T follicular helper cell (primary cell): ENCODE results near the gene CHCHD1.
"Not testable (repeated sequence)": the region's sequence is repeated elsewhere in the genome, so short reads cannot be mapped to it uniquely, and the experiment has no call there.

Experiments
- DNase-seq: peaks from one replicate; pipeline ENCODE4 v3.0.0-alpha.2; 2020; ENCODE audit warnings: low read depth

Gene CHCHD1

DNA sequence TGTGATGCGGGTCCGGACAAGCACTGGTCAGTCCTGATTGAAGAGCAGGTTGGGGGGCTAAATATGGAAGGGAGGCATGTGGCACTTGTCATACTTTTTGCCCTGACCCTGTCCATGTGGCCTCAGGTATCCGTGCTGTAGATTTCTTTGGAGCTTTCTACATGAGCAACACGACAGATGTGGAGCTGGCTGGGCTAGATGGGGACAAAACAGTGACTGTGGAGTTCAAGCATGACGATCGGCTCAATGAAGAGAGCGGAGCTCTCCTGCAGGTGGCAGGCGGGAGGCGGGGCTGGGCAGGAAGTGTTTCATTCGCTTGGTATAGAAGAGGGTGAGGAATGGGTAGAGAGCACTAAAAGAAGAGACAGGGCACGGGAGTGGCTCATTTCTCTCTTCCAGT is 13.0 kb upstream of the CHCHD1 start:
- peak; percentile 57 for DNase-seq

DNA sequence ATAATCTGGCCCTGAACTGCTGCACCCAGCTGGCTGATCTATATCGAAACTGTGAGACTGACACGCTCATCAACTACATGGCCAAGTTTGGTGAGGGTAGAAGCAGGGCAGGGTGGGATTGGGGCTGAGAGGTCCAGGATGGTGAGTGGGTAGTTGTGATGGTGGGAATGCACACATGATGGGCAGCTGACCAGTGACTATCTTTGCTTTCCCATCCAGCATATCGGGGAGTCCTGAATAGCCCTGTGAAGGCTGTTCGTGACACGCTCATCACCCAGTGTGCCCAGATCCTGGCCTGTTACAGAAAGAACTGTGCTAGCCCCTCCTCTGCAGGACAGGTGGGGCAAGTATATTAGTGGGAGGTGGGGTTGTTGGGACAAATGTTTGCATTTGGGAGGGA is 12.5 kb upstream of the CHCHD1 start:
- no peak for DNase-seq

DNA sequence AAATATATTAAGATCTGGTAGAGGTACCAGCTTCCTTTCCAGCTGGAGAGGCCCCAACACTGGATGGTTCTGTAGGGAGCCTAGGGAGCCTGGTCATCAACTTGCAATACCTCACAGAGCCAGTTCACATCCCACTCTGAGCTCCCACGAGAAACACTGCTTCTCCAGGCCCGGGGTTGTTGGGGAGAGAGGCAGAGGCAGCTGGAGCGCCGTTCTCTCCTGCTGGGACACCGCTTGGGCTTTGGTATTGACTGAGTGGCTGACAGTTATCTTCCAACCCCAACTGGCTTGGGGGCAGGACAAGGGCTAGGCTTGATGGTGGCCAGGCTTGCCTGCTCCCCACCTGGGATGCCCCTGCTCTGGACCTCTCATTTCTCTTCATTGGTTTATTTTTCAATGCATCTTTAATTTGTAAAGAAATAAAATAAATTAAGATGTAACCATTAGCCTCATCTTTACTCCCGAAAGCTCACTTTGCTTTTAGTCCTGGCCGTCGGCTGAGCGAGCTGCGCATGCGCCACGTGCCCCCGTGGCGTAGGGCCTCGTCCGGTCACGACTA is 10.0 kb upstream of the CHCHD1 start:
- peak; percentile 52 for DNase-seq

DNA sequence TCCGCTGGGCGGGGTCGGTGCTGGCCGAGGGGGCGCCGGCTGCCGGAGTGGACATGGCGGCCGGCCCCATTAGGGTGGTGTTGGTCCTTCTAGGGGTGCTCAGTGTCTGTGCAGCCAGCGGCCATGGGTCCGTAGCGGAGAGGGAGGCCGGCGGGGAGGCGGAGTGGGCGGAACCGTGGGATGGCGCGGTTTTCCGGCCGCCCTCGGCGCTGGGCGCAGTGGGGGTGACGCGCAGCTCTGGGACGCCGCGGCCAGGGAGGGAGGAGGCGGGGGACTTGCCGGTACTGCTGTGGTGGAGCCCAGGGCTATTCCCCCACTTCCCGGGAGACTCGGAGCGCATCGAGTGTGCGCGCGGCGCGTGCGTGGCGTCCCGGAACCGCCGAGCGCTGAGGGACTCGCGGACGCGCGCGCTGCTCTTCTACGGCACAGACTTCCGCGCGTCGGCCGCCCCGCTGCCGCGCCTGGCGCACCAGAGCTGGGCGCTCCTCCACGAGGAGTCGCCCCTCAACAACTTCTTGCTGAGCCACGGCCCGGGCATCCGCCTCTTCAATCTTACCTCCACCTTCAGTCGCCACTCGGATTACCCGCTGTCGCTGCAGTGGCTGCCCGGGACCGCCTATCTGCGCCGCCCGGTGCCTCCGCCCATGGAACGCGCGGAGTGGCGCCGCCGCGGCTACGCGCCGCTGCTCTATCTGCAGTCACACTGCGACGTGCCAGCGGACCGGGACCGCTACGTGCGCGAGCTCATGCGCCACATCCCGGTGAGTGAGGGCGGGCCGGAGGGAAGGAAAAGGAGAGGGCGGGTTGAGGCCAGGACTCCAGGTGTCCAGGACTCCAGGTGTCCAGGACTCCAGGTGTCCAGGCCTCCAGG is 9.3 kb upstream of the CHCHD1 start:
- DNase-seq = peak; percentile 66

DNA sequence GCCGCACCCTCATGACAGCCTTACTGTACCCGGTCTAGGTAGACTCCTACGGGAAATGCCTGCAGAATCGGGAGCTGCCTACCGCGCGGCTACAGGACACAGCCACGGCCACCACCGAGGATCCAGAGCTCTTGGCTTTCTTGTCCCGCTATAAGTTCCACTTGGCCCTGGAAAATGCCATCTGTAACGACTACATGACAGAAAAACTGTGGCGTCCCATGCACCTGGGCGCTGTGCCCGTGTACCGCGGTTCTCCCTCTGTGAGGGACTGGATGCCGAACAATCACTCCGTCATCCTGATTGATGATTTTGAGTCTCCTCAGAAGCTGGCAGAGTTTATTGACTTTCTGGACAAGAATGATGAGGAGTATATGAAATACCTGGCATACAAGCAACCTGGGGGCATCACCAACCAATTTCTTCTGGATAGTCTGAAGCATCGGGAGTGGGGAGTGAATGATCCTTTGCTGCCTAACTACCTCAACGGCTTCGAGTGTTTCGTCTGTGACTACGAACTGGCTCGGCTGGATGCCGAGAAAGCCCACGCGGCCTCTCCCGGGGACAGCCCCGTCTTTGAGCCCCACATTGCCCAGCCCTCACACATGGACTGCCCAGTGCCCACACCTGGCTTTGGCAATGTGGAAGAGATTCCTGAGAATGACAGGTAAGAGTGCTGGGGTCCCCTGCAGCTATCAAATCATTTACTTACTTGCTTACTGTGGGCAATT is 8.5 kb upstream of the CHCHD1 start:
- no peak for DNase-seq

DNA sequence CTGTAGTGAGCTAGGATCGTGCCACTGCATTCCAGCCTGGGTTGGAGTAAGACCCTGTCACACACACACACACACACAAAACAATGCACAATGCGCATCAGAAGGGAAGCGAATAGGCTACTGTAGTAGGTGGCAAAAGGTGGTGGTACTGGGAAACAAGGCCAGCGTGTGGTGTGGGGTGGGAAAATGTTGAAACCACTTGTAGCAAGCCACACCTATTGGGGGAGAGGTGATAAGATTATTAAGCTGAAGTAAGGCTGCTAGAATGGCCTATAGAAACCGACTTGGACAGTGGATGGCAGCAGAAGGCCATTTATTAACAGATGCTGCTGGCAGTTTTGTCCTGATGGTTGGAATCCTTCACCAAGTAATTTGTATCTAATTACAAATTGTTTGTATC is 7.2 kb upstream of the CHCHD1 start:
- no peak for DNase-seq

DNA sequence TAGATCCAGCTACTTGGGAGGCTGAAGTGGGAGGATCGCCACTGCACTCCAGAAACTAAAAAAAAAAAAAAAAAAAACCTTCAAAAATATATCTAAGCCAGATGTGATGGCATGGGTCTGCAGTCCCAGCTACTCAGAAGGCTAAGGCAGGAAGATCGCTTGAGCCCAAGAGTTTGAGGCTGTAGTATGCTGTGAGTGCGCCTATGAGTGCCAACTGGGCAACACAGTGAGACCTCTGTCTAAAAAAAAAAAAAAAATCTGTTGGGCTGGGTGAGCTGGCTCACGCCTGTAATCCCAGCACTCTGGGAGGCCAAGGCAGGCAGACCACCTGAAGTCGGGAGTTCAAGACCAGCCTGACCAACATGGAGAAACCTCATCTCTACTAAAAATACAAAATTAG is 2.8 kb upstream of the CHCHD1 start:
- DNase-seq = no peak

DNA sequence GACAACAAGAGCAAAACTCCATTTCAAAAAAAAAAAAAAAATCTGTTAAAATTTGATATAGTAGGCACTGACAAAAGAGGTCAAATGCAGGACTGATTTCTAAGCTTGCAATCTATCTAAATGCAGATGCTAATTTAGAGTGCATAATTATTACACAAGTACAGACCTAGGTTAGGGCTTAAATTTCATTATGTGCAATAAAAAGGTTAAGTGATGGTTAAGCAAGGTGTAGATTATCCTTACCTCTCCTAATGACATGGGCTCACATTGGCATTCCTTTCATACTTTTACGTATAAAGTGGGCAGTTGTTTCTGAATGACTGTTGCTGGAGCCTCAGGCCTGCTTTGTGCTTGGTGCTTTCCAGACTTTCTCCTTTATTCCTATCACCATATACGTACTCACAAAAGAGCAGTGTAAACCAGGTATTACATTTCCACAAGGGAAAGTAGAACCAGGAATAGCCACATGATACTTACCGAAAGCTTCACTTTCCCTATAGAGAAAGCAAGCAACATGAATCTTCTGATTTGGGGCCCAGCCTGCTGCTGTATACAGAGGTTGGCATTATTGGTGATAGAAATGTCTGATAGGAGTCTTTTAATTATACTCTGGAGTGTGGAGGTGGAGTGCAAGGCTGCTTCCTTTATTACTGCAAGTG is 2.2 kb upstream of the CHCHD1 start:
- DNase-seq = no peak

DNA sequence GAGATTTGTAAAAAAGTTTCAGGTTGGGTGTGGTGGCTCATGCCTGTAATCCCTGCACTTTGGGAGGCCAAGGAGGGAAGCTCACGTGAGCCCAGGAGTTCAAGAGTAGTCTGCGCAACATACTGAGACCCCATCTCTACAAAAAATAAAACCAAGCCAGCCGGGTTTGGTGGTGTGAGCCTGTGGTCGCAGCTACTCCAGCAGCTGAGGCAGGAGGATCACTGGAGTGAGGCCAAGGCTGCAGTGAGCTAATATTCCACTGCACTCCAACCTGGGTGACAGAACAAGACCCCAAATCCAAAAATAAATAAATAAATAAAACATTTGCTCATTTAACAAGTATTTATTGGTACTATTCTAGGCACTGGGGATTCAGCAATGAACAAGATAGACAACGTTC is 1.5 kb upstream of the CHCHD1 start:
- no peak for DNase-seq

DNA sequence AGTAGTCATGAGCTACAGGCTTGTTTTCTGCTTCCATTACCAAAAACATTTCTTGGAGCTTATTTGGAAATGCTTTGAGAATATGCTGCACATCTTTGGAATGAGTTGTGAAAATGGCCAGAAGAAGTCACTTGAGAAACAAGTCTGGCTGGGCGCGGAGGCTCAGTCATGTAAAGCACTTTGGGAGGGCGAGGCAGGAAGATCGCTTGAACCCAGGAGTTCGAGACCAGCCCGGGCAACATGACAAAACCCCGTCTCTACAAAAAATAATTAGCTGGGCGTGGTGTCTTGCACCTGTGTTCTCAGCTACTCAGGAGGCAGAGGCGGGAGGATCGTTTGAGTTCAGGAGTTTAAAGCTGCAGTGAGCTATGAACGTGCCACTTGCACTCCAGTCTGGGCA is 882 bp upstream of the CHCHD1 start:
- DNase-seq = no peak

DNA sequence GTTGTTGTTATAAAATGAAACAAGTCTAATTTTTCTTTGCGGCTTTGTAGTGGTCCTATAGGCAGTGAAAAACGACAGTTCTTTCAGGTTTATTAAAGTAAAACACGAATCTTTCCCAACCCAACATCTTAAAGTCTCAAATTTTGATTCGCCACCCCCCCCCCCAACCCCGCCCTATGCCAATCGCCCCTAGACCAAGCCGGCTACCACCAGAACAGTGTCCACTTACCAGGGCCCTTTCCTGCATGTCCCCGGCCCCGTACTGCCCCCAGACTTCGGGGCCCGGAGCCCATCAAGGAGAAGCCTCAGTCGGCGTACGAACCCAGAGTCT is 335 bp upstream of the CHCHD1 start:
- DNase-seq = no peak

DNA sequence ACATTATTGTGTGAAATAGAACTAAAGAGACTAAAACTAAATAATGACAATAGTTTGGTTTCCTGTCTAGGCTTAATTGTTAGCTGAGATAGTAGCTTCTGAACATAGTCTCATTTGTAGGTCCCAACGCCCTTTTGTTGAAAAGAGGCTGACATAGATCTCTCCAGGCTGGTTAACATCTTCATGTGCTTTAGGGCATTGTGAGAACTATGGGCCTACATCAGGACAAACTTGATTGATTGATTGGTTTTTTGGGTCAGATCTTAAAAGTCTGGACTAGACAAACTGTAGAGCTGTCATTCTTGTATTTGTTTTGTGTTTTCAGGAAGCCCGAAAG is 869 bp downstream of the CHCHD1 start:
- DNase-seq = no peak

DNA sequence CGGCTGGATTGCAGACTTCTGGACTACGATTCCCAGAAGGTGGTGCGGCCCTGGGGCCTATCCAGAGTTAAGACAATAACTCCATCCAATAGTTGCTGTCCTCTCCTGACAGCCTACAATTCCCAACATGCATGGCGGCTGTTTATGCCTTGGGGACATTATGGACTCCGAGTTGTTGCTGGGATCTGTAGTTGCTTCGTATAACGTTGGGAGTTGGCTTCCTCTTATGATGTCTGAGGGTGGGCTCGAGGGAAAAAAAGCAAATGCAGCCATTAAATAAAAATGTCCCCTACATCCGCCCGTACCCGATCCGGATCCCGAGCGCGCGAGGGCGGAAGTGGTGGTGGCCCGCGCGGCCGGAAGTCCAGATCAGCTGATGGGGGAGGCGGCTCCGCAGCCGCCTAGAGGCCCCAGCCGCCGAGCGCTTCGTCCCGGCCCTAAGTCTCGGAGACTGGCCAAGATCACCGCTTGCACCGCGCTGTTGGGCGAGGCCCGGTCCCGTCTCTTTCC is 3.4 kb downstream of the CHCHD1 start, which contains the start of gene ZSWIM8:
TSS of gene ZSWIM8 (plus strand) at position 396 of the 510 bp plus-strand sequence. CDS start 273 bp downstream, outside the sequence.
- DNase-seq = peak; percentile 83

DNA sequence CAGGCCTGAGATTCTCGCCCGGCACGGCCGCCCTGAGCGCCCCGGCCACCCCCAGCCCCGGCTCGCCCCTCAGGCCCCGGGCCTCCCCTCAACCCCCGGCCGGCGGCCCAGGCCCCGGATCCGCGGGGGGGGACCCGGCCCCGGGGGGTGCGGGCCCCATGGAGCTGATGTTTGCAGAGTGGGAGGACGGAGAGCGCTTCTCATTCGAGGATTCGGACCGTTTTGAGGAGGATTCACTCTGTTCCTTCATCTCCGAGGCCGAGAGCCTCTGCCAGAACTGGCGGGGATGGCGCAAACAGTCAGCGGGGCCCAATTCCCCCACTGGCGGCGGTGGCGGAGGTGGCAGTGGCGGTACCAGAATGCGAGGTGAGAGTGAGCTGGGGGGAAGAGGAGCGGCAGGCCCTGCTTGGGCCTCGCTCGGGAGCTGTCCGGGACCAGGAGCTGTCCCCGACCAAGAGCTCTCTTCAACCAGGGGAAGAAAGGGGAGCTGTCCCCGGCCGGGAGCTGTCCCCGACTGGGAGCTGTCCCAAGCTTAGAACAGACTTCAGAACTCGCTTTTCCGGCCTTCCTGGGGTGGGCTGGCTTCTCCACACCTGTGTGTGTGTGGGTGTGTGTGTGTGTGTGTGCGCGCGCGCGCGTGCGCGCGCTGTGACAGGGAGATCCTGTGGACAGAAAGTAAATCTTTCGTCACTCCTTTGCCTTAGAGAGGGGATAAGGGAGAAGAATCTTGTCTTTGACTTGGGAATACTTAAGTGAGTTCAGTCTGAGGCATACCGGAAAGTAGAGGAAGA is 4.1 kb downstream of the CHCHD1 start:
- peak; percentile 30 for DNase-seq

DNA sequence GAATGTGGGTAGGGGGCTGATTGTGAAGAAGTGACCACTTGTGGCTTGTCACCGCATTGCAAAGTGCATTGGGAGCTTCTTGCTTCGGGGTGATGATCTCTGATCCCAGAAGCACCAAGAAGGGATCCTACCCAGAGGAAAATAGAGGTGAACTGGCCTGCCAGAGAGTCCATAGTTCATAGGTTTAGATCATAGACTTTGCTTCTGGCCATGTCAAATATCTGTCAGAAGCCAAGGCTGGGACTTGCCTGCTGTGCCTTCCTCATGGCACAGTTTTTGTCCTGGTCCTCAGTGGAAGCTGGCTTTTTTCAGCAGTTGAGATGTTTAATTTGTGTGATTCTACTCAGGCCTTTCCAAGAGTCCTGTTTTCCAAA is 4.7 kb downstream of the CHCHD1 start:
- no peak for DNase-seq

DNA sequence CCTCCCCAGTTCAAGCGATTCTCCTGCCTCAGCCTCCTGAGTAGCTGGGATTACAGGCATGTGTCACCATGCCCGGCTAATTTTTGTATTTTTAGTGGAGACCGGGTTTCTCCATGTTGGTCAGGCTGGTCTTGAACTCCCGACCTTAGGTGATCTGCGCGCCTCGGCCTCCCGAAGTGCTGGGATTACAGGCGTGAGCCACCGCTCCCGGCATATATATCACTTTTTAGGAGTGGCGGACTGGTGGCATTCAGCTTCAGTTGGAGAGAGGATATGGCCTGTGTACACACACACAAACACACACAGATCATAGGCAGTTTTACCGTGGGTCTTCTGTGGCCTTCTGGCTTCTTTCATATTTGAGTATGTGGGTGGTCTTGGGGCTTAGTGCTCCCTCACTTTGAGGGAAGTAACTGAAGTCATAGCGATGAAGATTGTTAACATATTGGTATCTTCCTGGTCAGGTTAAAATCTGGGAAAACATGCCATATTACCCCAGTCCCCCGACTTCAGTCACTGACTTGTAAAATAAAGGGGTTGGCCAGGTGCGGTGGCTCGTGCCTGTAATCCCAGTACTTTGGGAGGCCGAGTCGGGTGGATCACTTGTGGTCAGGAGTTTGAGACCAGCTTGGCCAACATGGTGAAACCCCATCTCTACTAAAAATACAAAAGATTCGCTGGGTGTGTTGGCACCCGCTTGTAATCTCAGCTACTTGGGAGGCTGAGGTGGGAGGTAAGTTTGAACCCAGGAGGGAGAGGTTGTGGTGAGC is 5.4 kb downstream of the CHCHD1 start:
- not testable (repeated sequence) for DNase-seq

DNA sequence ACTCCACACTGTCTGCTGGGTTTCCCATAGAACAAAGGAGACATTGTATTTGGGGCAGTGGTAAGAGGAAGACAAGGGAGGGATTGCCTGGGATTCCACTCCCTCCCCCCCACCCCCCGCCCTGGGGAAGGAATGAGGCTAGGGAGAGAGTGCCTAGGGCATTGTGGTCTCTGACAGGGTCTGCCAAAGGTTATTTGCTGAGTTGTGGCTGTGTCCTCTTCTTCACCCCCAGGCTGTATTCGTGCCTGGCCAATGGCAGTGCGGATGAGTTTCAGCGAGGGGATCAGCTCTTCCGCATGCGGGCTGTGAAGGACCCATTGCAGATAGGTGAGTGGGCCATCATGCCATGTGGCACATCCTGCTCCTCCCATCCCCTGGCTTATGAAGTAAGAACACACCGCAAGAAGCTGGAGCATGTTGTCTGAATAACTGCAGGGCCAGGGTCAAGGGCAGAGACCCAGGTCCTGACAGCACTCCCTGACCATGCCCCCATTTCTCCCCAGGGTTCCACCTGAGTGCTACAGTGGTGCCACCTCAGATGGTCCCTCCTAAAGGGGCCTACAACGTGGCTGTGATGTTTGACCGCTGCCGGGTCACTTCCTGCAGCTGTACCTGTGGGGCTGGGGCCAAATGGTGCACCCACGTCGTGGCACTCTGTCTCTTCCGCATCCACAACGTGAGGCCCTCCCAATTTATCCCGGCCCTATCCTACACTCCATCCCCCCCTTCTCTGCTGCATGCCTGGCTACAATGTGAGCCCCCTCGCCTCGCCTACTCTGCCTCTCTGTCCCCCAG is 7.2 kb downstream of the CHCHD1 start:
- DNase-seq = no peak

DNA sequence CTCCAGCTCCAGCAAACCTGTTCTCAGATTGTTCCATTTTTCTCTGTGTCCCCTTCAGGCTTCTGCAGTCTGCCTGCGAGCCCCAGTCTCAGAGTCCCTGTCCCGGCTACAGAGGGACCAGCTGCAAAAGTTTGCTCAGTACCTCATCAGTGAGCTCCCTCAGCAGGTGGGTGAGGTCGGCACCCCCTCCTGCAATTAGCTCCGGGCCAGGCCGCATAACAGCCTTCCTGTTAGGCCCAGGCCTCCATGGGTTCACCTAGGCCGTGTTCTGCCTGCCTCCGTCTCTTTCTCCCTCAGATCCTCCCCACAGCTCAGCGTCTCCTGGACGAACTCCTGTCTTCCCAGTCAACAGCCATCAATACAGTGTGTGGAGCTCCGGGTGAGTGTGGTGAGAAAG is 7.8 kb downstream of the CHCHD1 start:
- no peak for DNase-seq

DNA sequence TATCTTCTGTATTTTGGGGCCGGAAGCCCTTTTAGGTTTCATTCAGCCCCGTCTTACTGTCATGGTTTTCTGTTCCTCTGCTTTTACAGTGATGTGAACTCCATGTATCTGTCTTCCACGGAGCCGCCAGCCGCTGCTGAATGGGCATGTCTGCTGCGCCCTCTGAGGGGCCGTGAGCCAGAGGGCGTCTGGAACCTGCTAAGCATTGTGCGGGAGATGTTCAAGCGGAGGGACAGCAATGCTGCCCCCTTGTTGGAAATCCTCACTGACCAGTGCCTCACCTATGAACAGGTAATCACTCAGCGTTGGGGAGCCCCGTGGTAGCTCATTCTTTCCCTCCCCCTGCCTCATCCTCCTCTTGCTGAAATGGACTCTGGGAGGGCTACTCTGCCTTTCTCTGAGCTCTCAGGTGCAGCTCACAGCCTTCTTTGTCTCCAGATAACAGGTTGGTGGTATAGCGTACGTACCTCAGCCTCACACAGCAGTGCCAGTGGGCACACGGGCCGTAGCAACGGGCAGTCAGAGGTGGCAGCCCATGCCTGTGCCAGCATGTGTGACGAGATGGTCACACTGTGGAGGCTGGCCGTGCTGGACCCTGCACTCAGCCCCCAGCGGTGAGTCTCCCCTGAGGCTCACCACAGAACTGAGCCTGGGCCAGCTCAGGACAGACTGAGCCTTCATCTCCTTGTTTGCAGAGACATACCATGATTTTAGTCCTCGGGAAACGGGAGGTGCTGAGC is 9.2 kb downstream of the CHCHD1 start:
- no peak for DNase-seq
